ENCODE results near the gene LRRC43. TPM values are rescaled to one million over a fixed set of nuclear protein-coding genes. Genes with fewer than 3 reads are reported as not detected.

Gene LRRC43
- total and polyA plus RNA-seq, 2 experiments from 2014 or later = 0.45 TPM; not detected in 1

DNA sequence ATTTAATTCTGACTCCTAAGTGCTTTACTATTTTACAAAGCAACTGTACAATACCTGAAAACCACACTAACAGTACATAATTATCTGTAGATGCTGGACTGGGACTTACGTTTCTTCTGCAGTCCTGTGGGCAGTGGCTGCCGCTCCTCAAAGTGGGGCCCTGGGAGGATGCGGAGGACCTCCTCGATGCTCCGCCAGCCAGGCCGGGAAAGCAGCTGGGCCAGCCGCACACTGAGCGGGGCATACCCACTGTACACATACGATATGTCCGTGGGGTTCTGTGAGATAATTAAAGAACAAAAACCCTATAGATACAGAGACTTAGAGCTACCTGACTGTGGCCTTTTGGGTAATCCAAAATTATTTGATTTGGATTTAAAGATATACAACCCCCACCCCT lies 49.8 kb downstream of the LRRC43 start:
- Histone ChIP-seq H2AFZ (no peak overlapping the region), H3K27me3 (ENCODE audit: insufficient read depth) (no peaks in the 10 kb centered on the region), H3K27ac (ENCODE audit: low read depth) (no peak overlapping the region), H4K20me1 (replicated peaks; ENCODE audit: insufficient read depth) (no peaks in the 10 kb centered on the region), H3K4me2 (no peak overlapping the region), H3K4me1 (ENCODE audit: insufficient read depth) (no peaks in the 10 kb centered on the region), H3F3A (replicated peaks; ENCODE audit: low read depth) (no peaks in the 10 kb centered on the region), H3K79me2 (replicated peaks; ENCODE audit: insufficient read depth) (no peaks in the 10 kb centered on the region), H3K4me3 (no peak overlapping the region), H3K36me3 (ENCODE audit: insufficient read depth) (no peaks in the 10 kb centered on the region), H3K9me2 (ENCODE audit: insufficient read depth) (no peaks in the 10 kb centered on the region)
- DNase-seq (ENCODE audit: low spot score) (no peak), ATAC-seq (no peak)
- TF ChIP-seq, protein P1, sequence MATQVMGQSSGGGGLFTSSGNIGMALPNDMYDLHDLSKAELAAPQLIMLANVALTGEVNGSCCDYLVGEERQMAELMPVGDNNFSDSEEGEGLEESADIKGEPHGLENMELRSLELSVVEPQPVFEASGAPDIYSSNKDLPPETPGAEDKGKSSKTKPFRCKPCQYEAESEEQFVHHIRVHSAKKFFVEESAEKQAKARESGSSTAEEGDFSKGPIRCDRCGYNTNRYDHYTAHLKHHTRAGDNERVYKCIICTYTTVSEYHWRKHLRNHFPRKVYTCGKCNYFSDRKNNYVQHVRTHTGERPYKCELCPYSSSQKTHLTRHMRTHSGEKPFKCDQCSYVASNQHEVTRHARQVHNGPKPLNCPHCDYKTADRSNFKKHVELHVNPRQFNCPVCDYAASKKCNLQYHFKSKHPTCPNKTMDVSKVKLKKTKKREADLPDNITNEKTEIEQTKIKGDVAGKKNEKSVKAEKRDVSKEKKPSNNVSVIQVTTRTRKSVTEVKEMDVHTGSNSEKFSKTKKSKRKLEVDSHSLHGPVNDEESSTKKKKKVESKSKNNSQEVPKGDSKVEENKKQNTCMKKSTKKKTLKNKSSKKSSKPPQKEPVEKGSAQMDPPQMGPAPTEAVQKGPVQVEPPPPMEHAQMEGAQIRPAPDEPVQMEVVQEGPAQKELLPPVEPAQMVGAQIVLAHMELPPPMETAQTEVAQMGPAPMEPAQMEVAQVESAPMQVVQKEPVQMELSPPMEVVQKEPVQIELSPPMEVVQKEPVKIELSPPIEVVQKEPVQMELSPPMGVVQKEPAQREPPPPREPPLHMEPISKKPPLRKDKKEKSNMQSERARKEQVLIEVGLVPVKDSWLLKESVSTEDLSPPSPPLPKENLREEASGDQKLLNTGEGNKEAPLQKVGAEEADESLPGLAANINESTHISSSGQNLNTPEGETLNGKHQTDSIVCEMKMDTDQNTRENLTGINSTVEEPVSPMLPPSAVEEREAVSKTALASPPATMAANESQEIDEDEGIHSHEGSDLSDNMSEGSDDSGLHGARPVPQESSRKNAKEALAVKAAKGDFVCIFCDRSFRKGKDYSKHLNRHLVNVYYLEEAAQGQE (IDR thresholded peaks at IDR 0.05; ENCODE audit: unreplicated experiment) = no peak
- TF ChIP-seq ZNF114 (CRISPR knock-in tag; IDR thresholded peaks at IDR 0.05) = no peak
- Mint-ChIP-seq H3K36me3 (ENCODE audit: low read depth) (peaks cover 27% of the 10 kb centered on the region), H3K4me1 (no peaks in the 10 kb centered on the region), H3K9me3 (no peaks in the 10 kb centered on the region), H3K27me3 (ENCODE audit: insufficient read depth, low read depth, poor library complexity) (peaks cover 2% of the 10 kb centered on the region), H3K27ac (no peak overlapping the region), H3K4me3 (no peak overlapping the region)

DNA sequence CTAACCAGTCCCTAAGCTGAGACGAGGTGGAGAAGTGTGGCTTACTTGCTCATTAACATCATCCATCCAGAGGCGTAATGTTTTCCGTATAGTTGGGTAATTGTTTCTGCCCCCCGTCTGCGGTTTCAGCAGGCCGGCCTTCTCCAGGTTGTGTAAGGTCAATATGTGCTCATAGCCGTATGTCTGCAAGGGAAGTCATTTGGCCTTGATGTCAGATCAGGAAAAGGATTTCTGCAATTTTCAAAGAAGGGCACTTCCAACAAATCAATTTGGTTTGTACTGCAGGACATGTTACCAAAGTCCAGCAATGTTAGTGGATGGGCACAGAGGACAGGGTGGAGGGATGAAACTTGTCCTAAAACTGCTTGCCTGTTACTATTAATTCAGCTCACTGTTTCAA lies 52.8 kb downstream of the LRRC43 start:
- Histone ChIP-seq H3K36me3 (ENCODE audit: insufficient read depth) (peaks cover 4% of the 10 kb centered on the region; the same call in 1 of the 2 replicates), H3K4me1 (ENCODE audit: insufficient read depth) (no peaks in the 10 kb centered on the region), H3K79me2 (replicated peaks; ENCODE audit: insufficient read depth) (no peaks in the 10 kb centered on the region), H3K9me2 (ENCODE audit: insufficient read depth) (no peaks in the 10 kb centered on the region), H2AFZ (no peak overlapping the region), H3K4me3 (no peak overlapping the region), H3K27me3 (ENCODE audit: insufficient read depth) (no peaks in the 10 kb centered on the region), H4K20me1 (replicated peaks; ENCODE audit: insufficient read depth) (no peaks in the 10 kb centered on the region), H3K4me2 (no peak overlapping the region), H3F3A (replicated peaks; ENCODE audit: low read depth) (no peaks in the 10 kb centered on the region), H3K27ac (ENCODE audit: low read depth) (no peak overlapping the region)
- peaks cover 2% of the 10 kb centered on the region for H3K27me3 Mint-ChIP-seq (ENCODE audit: insufficient read depth, low read depth, poor library complexity)
- DNase-seq (ENCODE audit: low spot score) (no peak), ATAC-seq (no peak)
- no peak overlapping the region for H3K27ac Mint-ChIP-seq
- no peak overlapping the region for H3K4me3 Mint-ChIP-seq
- peaks cover 48% of the 10 kb centered on the region for H3K36me3 Mint-ChIP-seq (ENCODE audit: low read depth)
- H3K4me1 Mint-ChIP-seq = no peaks in the 10 kb centered on the region
- H3K9me3 Mint-ChIP-seq = no peaks in the 10 kb centered on the region; the same call in 2 of the 3 replicates
- TF ChIP-seq ZNF331 (CRISPR knock-in tag; IDR thresholded peaks at IDR 0.05; ENCODE audit: low read depth) (no peak), JUNB (IDR thresholded peaks at IDR 0.05; ENCODE audit: unreplicated experiment) (no peak), STAT1 (IDR thresholded peaks at IDR 0.05; ENCODE audit: unreplicated experiment) (no peak), NANOG (IDR thresholded peaks at IDR 0.05; ENCODE audit: borderline replicate concordance) (no peak), CREB1 (CRISPR knock-in tag; IDR thresholded peaks at IDR 0.05; ENCODE audit: low read depth) (no peak), EZH2phosphoT487 (IDR thresholded peaks at IDR 0.05; ENCODE audit: unreplicated experiment) (no peak), ZNF114 (CRISPR knock-in tag; IDR thresholded peaks at IDR 0.05) (no peak), ZNF462 (CRISPR knock-in tag; IDR thresholded peaks at IDR 0.05) (no peak), POLR2AphosphoS5 (IDR thresholded peaks at IDR 0.05; ENCODE audit: low read depth) (no peak)
- TF ChIP-seq, protein P2, sequence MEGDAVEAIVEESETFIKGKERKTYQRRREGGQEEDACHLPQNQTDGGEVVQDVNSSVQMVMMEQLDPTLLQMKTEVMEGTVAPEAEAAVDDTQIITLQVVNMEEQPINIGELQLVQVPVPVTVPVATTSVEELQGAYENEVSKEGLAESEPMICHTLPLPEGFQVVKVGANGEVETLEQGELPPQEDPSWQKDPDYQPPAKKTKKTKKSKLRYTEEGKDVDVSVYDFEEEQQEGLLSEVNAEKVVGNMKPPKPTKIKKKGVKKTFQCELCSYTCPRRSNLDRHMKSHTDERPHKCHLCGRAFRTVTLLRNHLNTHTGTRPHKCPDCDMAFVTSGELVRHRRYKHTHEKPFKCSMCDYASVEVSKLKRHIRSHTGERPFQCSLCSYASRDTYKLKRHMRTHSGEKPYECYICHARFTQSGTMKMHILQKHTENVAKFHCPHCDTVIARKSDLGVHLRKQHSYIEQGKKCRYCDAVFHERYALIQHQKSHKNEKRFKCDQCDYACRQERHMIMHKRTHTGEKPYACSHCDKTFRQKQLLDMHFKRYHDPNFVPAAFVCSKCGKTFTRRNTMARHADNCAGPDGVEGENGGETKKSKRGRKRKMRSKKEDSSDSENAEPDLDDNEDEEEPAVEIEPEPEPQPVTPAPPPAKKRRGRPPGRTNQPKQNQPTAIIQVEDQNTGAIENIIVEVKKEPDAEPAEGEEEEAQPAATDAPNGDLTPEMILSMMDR (conservative IDR thresholded peaks at IDR 0.05; ENCODE audit: low read depth in 2 of 2) = no peak

Data from GM23338 (cell line).